SK-N-SH (cell line): Measurements from ENCODE around the gene METTL1. TPM values are rescaled to one million over a fixed set of nuclear protein-coding genes. Genes with fewer than 3 reads are reported as not detected.
A peak's percentile ranks its signal among the peaks of the same experiment; 100 is the strongest.

ENCODE experiments used
- CTCF ChIA-PET: fragments of 300-600, 350-600 bp; formaldehyde crosslinking; extraction: SDS; loops from one replicate; lab custom pipeline; 2021; lab: Yijun Ruan, JAX
- POLR2A ChIA-PET: fragments of 350-600 bp; sonication (Branson Sonifier 250); formaldehyde crosslinking; extraction: SDS; loops from one replicate; lab custom pipeline; 2020; ENCODE audit warnings: antibody characterized with exemption, inconsistent platforms; lab: Yijun Ruan, JAX
- DNase-seq: peaks from one replicate; pipeline ENCODE4 v3.0.0; 2012
- H2AFZ ChIP-seq: fragments of 200-600 bp; sonication (generic); 2 replicates; pipeline ENCODE4 v1.8.1; 2016; ENCODE audit warnings: antibody characterized with exemption, mild to moderate bottlenecking, low read depth
- H3F3A ChIP-seq: fragments of 200-600 bp; sonication (generic); replicated peaks from 2 replicates; pipeline ENCODE3; 2016; ENCODE audit warnings: antibody characterized with exemption, mild to moderate bottlenecking; ENCODE audit not compliant: insufficient read depth
- H3K27ac ChIP-seq, 2 experiments: fragments of 200-500 bp in 1 of 2; fragments of 200-600 bp in 1 of 2; sonication (Bioruptor generic) in 1 of 2; sonication (generic), shearing (Covaris generic) in 1 of 2; 2 replicates each; pipeline versions ENCODE4 v1.5.1 to v1.6.1; 2014 to 2016; ENCODE audit warnings: low read depth in 2 of 2, inconsistent platforms in 1 of 2, low read length in 1 of 2, mild to moderate bottlenecking in 1 of 2, mixed read lengths in 1 of 2
- H3K27me3 ChIP-seq: fragments of 200-600 bp; sonication (generic), shearing (Covaris generic); 2 replicates; pipeline ENCODE4 v1.6.1; 2016; ENCODE audit warnings: mixed run types; ENCODE audit not compliant: insufficient read depth
- H3K36me3 ChIP-seq, 2 experiments: fragments of 200-500 bp in 1 of 2; fragments of 200-600 bp in 1 of 2; sonication (Bioruptor generic) in 1 of 2; sonication (generic) in 1 of 2; replicated peaks in 1 of 2; 2 replicates each; pipeline versions ENCODE3 to v1.5.1; 2014 to 2016; ENCODE audit warnings: low read length in 1 of 2, mild to moderate bottlenecking in 1 of 2; ENCODE audit not compliant: insufficient read depth in 2 of 2, control insufficient read depth in 1 of 2
- H3K4me1 ChIP-seq, 2 experiments: fragments of 200-500 bp in 1 of 2; fragments of 200-600 bp in 1 of 2; sonication (Bioruptor generic) in 1 of 2; sonication (generic), shearing (Covaris generic) in 1 of 2; 2 replicates each; pipeline versions ENCODE4 v1.5.1 to v1.6.1; 2014 to 2016; ENCODE audit warnings: low read depth in 1 of 2, low read length in 1 of 2, mixed run types in 1 of 2; ENCODE audit not compliant: insufficient read depth in 2 of 2, control insufficient read depth in 1 of 2
- H3K4me2 ChIP-seq: fragments of 200-600 bp; sonication (generic), shearing (Covaris generic); 2 replicates; pipeline ENCODE4 v1.6.1; 2017; ENCODE audit warnings: mixed run types
- H3K4me3 ChIP-seq, 2 experiments: fragments of 200-500 bp in 1 of 2; fragments of 200-600 bp in 1 of 2; sonication (Bioruptor generic) in 1 of 2; sonication (generic), shearing (Covaris generic) in 1 of 2; 2 replicates each; pipeline versions ENCODE4 v1.5.1 to v1.8.1; 2014 to 2016; ENCODE audit warnings: low read depth in 2 of 2, inconsistent platforms in 1 of 2, low read length in 1 of 2, mild to moderate bottlenecking in 1 of 2, mixed read lengths in 1 of 2, moderate library complexity in 1 of 2
- H3K79me2 ChIP-seq: fragments of 200-600 bp; sonication (generic); 2 replicates; pipeline ENCODE4 v1.8.1; 2017; ENCODE audit warnings: mild to moderate bottlenecking; ENCODE audit not compliant: insufficient read depth
- H3K9ac ChIP-seq: fragments of 200-600 bp; sonication (generic); 2 replicates; pipeline ENCODE4 v1.6.1; 2017; ENCODE audit warnings: mixed run types
- H3K9me2 ChIP-seq: fragments of 200-600 bp; sonication (generic); 2 replicates; pipeline ENCODE4 v1.6.1; 2017; ENCODE audit warnings: mixed run types
- H3K9me3 ChIP-seq: fragments of 200-600 bp; sonication (generic); 2 replicates; pipeline ENCODE4 v1.6.1; 2017; ENCODE audit warnings: mixed run types, mild to moderate bottlenecking, moderate library complexity
- H4K20me1 ChIP-seq: fragments of 200-600 bp; sonication (generic); 2 replicates; pipeline ENCODE4 v1.6.1; 2017; ENCODE audit warnings: mild to moderate bottlenecking, mixed run types; ENCODE audit not compliant: insufficient read depth
- ELF1 ChIP-seq: IDR thresholded peaks from 2 replicates; pipeline ENCODE4 v1.4.0; 2012
- FOXM1 ChIP-seq: IDR thresholded peaks from 2 replicates; pipeline ENCODE4 v1.4.0; 2012; ENCODE audit warnings: low read depth, mild to moderate bottlenecking
- GABPA ChIP-seq: IDR thresholded peaks from 2 replicates; pipeline ENCODE4 v1.4.0; 2012; ENCODE audit warnings: low read depth, mild to moderate bottlenecking
- GATA2 ChIP-seq: sonication (generic); formaldehyde crosslinking; IDR thresholded peaks from 2 replicates; pipeline ENCODE4 v1.5.0; 2020; ENCODE audit warnings: mild to moderate bottlenecking, missing genetic modification reagents
- NRF1 ChIP-seq: IDR thresholded peaks from 2 replicates; pipeline ENCODE4 v1.6.1; 2012; ENCODE audit warnings: low read depth, mild to moderate bottlenecking, low read length
- POLR2AphosphoS5 ChIP-seq: IDR thresholded peaks from 2 replicates; pipeline ENCODE4 v1.6.1; 2012; ENCODE audit warnings: low read depth, low read length
- RAD21 ChIP-seq: IDR thresholded peaks from 2 replicates; pipeline ENCODE4 v1.6.1; 2012; ENCODE audit warnings: mild to moderate bottlenecking, low read length
- RFX5 ChIP-seq: IDR thresholded peaks from 2 replicates; pipeline ENCODE4 v1.6.1; 2012; ENCODE audit warnings: mild to moderate bottlenecking, improper control_type of control experiment, low read length
- SMC3 ChIP-seq: IDR thresholded peaks from 2 replicates; pipeline ENCODE4 v1.6.1; 2012; ENCODE audit warnings: low read depth, low read length, improper control_type of control experiment
- TAF1 ChIP-seq: IDR thresholded peaks from 2 replicates; pipeline ENCODE4 v1.6.1; 2012; ENCODE audit warnings: low read depth, mild to moderate bottlenecking, low read length, moderate library complexity, borderline replicate concordance
- TCF12 ChIP-seq: IDR thresholded peaks from 2 replicates; pipeline ENCODE4 v1.4.0; 2012
- TEAD4 ChIP-seq: IDR thresholded peaks from 2 replicates; pipeline ENCODE4 v1.4.0; 2012; ENCODE audit warnings: mild to moderate bottlenecking, borderline replicate concordance; ENCODE audit not compliant: insufficient read depth
- USF1 ChIP-seq: IDR thresholded peaks from 2 replicates; pipeline ENCODE4 v1.4.0; 2012; ENCODE audit warnings: low read depth, borderline replicate concordance
- WGBS: methylation state at CpG from one replicate; pipeline ENCODE4 v1.1.6; 2017; ENCODE audit warnings: low lambda C conversion rate; 5-methylcytosine and 5-hydroxymethylcytosine counted together
- polyA plus RNA-seq, 3 experiments: library from polyadenylated mRNA; depleted of rRNA; stranded (reverse); fragments of >200 nt; gene quantifications; 2 replicates each; pipeline ENCODE4 v1.2.3, GENCODE V29; 2012
- TF ChIP-seq, protein P1 (sequence below): fragments of 150-350 bp; IDR thresholded peaks from 2 replicates; pipeline ENCODE4 v1.6.1; 2017; ENCODE audit warnings: antibody characterized with exemption, low read length, low read depth, borderline replicate concordance
- TF ChIP-seq, protein P2 (sequence below): IDR thresholded peaks from 2 replicates; pipeline ENCODE4; 2012
- TF ChIP-seq, protein P3 (sequence below): fragments of 200-600 bp; sonication (generic); IDR thresholded peaks from 2 replicates; pipeline ENCODE4 v1.6.1; 2017; ENCODE audit warnings: antibody characterized with exemption, mild to moderate bottlenecking, moderate library complexity
- TF ChIP-seq, protein P4 (sequence below): IDR thresholded peaks from 2 replicates; pipeline ENCODE4 v1.6.1; 2012; ENCODE audit warnings: mild to moderate bottlenecking, low read depth, low read length, moderate library complexity

The METTL1 gene
- polyA plus RNA-seq, 1 of the 3 experiments (the other 2 are of a cell fraction) = 28.0 TPM

GRCh38 chr12:57726884-57727757 is 44.8 kb downstream of the METTL1 start (continued):
- TF ChIP-seq, protein P1, sequence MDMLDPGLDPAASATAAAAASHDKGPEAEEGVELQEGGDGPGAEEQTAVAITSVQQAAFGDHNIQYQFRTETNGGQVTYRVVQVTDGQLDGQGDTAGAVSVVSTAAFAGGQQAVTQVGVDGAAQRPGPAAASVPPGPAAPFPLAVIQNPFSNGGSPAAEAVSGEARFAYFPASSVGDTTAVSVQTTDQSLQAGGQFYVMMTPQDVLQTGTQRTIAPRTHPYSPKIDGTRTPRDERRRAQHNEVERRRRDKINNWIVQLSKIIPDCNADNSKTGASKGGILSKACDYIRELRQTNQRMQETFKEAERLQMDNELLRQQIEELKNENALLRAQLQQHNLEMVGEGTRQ = no peak
- TF ChIP-seq GATA2 (CRISPR knock-in tag) (no peak), SMC3 (no peak), TCF12 (no peak)
- TF ChIP-seq, all 33 proteins: peak for 3

- DNase-seq = peak; percentile 96
- TF ChIP-seq, protein P2, sequence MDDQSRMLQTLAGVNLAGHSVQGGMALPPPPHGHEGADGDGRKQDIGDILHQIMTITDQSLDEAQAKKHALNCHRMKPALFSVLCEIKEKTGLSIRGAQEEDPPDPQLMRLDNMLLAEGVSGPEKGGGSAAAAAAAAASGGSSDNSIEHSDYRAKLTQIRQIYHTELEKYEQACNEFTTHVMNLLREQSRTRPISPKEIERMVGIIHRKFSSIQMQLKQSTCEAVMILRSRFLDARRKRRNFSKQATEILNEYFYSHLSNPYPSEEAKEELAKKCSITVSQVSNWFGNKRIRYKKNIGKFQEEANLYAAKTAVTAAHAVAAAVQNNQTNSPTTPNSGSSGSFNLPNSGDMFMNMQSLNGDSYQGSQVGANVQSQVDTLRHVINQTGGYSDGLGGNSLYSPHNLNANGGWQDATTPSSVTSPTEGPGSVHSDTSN = no peak
- no peak for TF ChIP-seq FOXM1
- no peak for TF ChIP-seq TEAD4
- peak; percentile 44 for TF ChIP-seq POLR2AphosphoS5
- TF ChIP-seq RFX5 = 0 out of 2 replicates have a peak, but pooled peaks have one; percentile 13
- TF ChIP-seq RAD21 = peak; percentile 56
- peak; percentile 28; the same call in 1 of the 2 replicates for TF ChIP-seq SMC3
- TF ChIP-seq, protein P1 = no peak
- peak; percentile 44; the same call in 1 of the 2 replicates for TF ChIP-seq USF1
- peak; percentile 30; the same call in 1 of the 2 replicates for TF ChIP-seq ELF1
- 0 out of 2 replicates have a peak, but pooled peaks have one; percentile 30 for TF ChIP-seq GABPA
- no peak for TF ChIP-seq TCF12
- peak; percentile 50; the same call in 1 of the 2 replicates for TF ChIP-seq TAF1
- TF ChIP-seq, protein P3, sequence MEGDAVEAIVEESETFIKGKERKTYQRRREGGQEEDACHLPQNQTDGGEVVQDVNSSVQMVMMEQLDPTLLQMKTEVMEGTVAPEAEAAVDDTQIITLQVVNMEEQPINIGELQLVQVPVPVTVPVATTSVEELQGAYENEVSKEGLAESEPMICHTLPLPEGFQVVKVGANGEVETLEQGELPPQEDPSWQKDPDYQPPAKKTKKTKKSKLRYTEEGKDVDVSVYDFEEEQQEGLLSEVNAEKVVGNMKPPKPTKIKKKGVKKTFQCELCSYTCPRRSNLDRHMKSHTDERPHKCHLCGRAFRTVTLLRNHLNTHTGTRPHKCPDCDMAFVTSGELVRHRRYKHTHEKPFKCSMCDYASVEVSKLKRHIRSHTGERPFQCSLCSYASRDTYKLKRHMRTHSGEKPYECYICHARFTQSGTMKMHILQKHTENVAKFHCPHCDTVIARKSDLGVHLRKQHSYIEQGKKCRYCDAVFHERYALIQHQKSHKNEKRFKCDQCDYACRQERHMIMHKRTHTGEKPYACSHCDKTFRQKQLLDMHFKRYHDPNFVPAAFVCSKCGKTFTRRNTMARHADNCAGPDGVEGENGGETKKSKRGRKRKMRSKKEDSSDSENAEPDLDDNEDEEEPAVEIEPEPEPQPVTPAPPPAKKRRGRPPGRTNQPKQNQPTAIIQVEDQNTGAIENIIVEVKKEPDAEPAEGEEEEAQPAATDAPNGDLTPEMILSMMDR = peak; percentile 86
- TF ChIP-seq NRF1 = no peak
- TF ChIP-seq, protein P4, sequence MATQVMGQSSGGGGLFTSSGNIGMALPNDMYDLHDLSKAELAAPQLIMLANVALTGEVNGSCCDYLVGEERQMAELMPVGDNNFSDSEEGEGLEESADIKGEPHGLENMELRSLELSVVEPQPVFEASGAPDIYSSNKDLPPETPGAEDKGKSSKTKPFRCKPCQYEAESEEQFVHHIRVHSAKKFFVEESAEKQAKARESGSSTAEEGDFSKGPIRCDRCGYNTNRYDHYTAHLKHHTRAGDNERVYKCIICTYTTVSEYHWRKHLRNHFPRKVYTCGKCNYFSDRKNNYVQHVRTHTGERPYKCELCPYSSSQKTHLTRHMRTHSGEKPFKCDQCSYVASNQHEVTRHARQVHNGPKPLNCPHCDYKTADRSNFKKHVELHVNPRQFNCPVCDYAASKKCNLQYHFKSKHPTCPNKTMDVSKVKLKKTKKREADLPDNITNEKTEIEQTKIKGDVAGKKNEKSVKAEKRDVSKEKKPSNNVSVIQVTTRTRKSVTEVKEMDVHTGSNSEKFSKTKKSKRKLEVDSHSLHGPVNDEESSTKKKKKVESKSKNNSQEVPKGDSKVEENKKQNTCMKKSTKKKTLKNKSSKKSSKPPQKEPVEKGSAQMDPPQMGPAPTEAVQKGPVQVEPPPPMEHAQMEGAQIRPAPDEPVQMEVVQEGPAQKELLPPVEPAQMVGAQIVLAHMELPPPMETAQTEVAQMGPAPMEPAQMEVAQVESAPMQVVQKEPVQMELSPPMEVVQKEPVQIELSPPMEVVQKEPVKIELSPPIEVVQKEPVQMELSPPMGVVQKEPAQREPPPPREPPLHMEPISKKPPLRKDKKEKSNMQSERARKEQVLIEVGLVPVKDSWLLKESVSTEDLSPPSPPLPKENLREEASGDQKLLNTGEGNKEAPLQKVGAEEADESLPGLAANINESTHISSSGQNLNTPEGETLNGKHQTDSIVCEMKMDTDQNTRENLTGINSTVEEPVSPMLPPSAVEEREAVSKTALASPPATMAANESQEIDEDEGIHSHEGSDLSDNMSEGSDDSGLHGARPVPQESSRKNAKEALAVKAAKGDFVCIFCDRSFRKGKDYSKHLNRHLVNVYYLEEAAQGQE = 0 out of 2 replicates have a peak, but pooled peaks have one; percentile 17
Measured at GRCh38 chr12:57726151-57726883, 45.6 kb downstream of the METTL1 start.

More at GRCh38 chr12:57726151-57726883, 45.6 kb downstream of the METTL1 start:
- POLR2A ChIA-PET = interaction anchor here (0.5 to 3.6 kb wide), 5 partner anchors 10 to 115 kb away, joined by 3 to 21 read pairs (median 7); partner anchors contain the start of genes ARHGEF25, CDK4 and TSPAN31
- Histone ChIP-seq H3K9ac (peak overlapping the region; percentile 82), H3F3A (peaks cover 18% of the 10 kb centered on the region), H3K27me3 (no peaks in the 10 kb centered on the region), H3K27ac (peak overlapping the region; percentile 49 to 82; a peak in 3 of 4 replicates), H3K36me3 (peaks cover 3 to 18% of the 10 kb centered on the region in 2 experiments), H4K20me1 (no peaks in the 10 kb centered on the region), H3K9me2 (no peaks in the 10 kb centered on the region), H3K79me2 (no peaks in the 10 kb centered on the region), H3K4me3 (peak overlapping the region; percentile 76 to 79), H3K9me3 (no peaks in the 10 kb centered on the region), H3K4me2 (peak overlapping the region; percentile 85), H3K4me1 (peaks cover 0 to 8% of the 10 kb centered on the region in 2 experiments; a peak in 1 of 4 replicates), H2AFZ (peak overlapping the region; percentile 89)
- WGBS = 8% methylated on average over 5 of the region's 79 CpGs
- CTCF ChIA-PET = interaction anchor here (0.6 to 9.4 kb wide), 35 partner anchors 10 to 487 kb away, joined by 3 to 133 read pairs (median 4); partner anchors contain the start of genes AGAP2, B4GALNT1, CDK4 and EEF1AKMT3
